ENCODE data around the gene DLL1.

Gene DLL1

GRCh38 chr6:170250455-170250854 is 40.4 kb downstream of the DLL1 start:
- no peak for DNase-seq (ENCODE audit: low read depth)

GRCh38 chr6:170249817-170250216 is 41.1 kb downstream of the DLL1 start:
- DNase-seq (ENCODE audit: low read depth): no peak

- DNase-seq (ENCODE audit: low read depth): no peak
Observed at GRCh38 chr6:170248861-170249600, 41.8 kb downstream of the DLL1 start.

GRCh38 chr6:170248111-170248805 is 42.6 kb downstream of the DLL1 start:
- no peak for DNase-seq (ENCODE audit: low read depth)

GRCh38 chr6:170247178-170247701 is 43.6 kb downstream of the DLL1 start:
- DNase-seq (ENCODE audit: low read depth): no peak

GRCh38 chr6:170245475-170245992 is 45.3 kb downstream of the DLL1 start:
- no peak for DNase-seq (ENCODE audit: low read depth)

- no peak for DNase-seq (ENCODE audit: low read depth)
Observed at GRCh38 chr6:170244721-170245474, 46.0 kb downstream of the DLL1 start.

- DNase-seq (ENCODE audit: low read depth): no peak
Observed at GRCh38 chr6:170243791-170244291, 47.0 kb downstream of the DLL1 start.

- DNase-seq (ENCODE audit: low read depth): no peak
Observed at GRCh38 chr6:170243386-170243785, 47.5 kb downstream of the DLL1 start.

GRCh38 chr6:170238741-170239565 is 51.9 kb downstream of the DLL1 start:
- no peak for DNase-seq (ENCODE audit: low read depth)

GRCh38 chr6:170237999-170238740 is 52.7 kb downstream of the DLL1 start:
- DNase-seq (ENCODE audit: low read depth): no peak

- no peak for DNase-seq (ENCODE audit: low read depth)
Observed at GRCh38 chr6:170236131-170236836, 54.6 kb downstream of the DLL1 start.

- DNase-seq (ENCODE audit: low read depth): no peak
Observed at GRCh38 chr6:170235391-170236125, 55.3 kb downstream of the DLL1 start.

- DNase-seq (ENCODE audit: low read depth): no peak
Observed at GRCh38 chr6:170234419-170234818, 56.5 kb downstream of the DLL1 start.

- no peak for DNase-seq (ENCODE audit: low read depth)
Observed at GRCh38 chr6:170233286-170234205, 57.3 kb downstream of the DLL1 start.

Data from activated T-cell treated with anti-CD3 and anti-CD28 coated beads for 24 hours (primary cell).